Measurements from ENCODE around the gene DDX39B.

The DDX39B gene

GRCh38 chr6:31533455-31533841, 8.4 kb downstream of the DDX39B start:
- Histone ChIP-seq H3K4me3 (ENCODE audit: low read depth, low read length) (no peak overlapping the region), H3K9me3 (ENCODE audit: control insufficient read depth, insufficient read depth, low read depth, low read length) (no peaks in the 10 kb centered on the region), H3K4me1 (ENCODE audit: control insufficient read depth, insufficient read depth, low read length) (no peaks in the 10 kb centered on the region), H3K27ac (ENCODE audit: extremely low read depth, low read depth, low read length) (peak overlapping the region; percentile 4), H3K36me3 (ENCODE audit: control insufficient read depth in 2 of 2, insufficient read depth in 1 of 2, low read length in 2 of 2) (peaks cover 76 to 94% of the 10 kb centered on the region in 2 experiments)
- CTCF ChIA-PET: interaction anchor here (1.0 kb wide), 1 partner anchor 13 kb away, joined by 3 read pairs; no protein-coding TSS in a partner anchor
- POLR2A ChIA-PET: interaction anchor here (0.8 kb wide), 1 partner anchor 9 kb away, joined by 3 read pairs; the partner anchor contains the start of gene DDX39B
- TF ChIP-seq ZNF626 (tag by site-specific recombination; IDR thresholded peaks at IDR 0.05) (no peak), ZNF223 (tag by site-specific recombination; IDR thresholded peaks at IDR 0.05) (no peak), ZNF350 (tag by site-specific recombination; IDR thresholded peaks at IDR 0.05) (no peak), PRDM2 (tag by site-specific recombination; IDR thresholded peaks at IDR 0.05; ENCODE audit: borderline replicate concordance) (no peak), ZNF311 (tag by site-specific recombination; IDR thresholded peaks at IDR 0.05; ENCODE audit: borderline replicate concordance) (no peak), ZNF623 (tag by site-specific recombination; IDR thresholded peaks at IDR 0.05) (no peak), ZNF416 (tag by site-specific recombination; IDR thresholded peaks at IDR 0.05) (no peak), ZNF280D (tag by site-specific recombination; IDR thresholded peaks at IDR 0.05) (no peak), CTCF (tag by site-specific recombination; IDR thresholded peaks at IDR 0.05) (no peak), REPIN1 (tag by site-specific recombination; IDR thresholded peaks at IDR 0.05; ENCODE audit: low read depth) (no peak), OVOL3 (tag by site-specific recombination; IDR thresholded peaks at IDR 0.05) (no peak), ZSCAN23 (tag by site-specific recombination; IDR thresholded peaks at IDR 0.05) (no peak), ZNF37A (tag by site-specific recombination; IDR thresholded peaks at IDR 0.05) (no peak), HIC1 (tag by site-specific recombination; IDR thresholded peaks at IDR 0.05) (no peak), ZNF112 (tag by site-specific recombination; IDR thresholded peaks at IDR 0.05) (no peak), HOXC10 (CRISPR knock-in tag; IDR thresholded peaks at IDR 0.05) (no peak), ZNF792 (tag by site-specific recombination; IDR thresholded peaks at IDR 0.05) (no peak), ZBTB1 (tag by site-specific recombination; IDR thresholded peaks at IDR 0.05) (no peak), ZNF473 (tag by site-specific recombination; IDR thresholded peaks at IDR 0.05) (no peak)
